PFSK-1 (cell line): ENCODE results near the gene BANF2.

Experiments used
- FOXP2 ChIP-seq: optimal IDR thresholded peaks from 2 replicates; pipeline ENCODE3; 2011; ENCODE audit warnings: borderline replicate concordance, control low read depth, inconsistent platforms; ENCODE audit not compliant: insufficient read depth; ENCODE audit errors: extremely low read length, extremely low read depth
- POLR2AphosphoS5 ChIP-seq: IDR thresholded peaks from 2 replicates; pipeline ENCODE4 v1.6.1; 2012; ENCODE audit warnings: low read depth, mild to moderate bottlenecking, control low read depth, low read length, moderate library complexity
- SIN3A ChIP-seq: IDR thresholded peaks from 2 replicates; pipeline ENCODE4 v1.6.1; 2012; ENCODE audit warnings: mild to moderate bottlenecking, low read length, moderate library complexity, borderline replicate concordance; ENCODE audit not compliant: insufficient read depth
- TAF1 ChIP-seq: IDR thresholded peaks from 2 replicates; pipeline ENCODE4 v1.6.1; 2012; ENCODE audit warnings: low read length, control low read depth, borderline replicate concordance; ENCODE audit not compliant: insufficient read depth
- TF ChIP-seq, protein P1 (sequence below), 2 experiments: IDR thresholded peaks; 2 replicates each; pipeline versions ENCODE4 v1.6.1 to v1.8.0; 2011 to 2012; ENCODE audit warnings: low read depth in 2 of 2, low read length in 2 of 2, control low read depth in 1 of 2, inconsistent platforms in 1 of 2, mild to moderate bottlenecking in 1 of 2, moderate library complexity in 1 of 2; ENCODE audit not compliant: insufficient read depth in 1 of 2

The BANF2 gene

DNA sequence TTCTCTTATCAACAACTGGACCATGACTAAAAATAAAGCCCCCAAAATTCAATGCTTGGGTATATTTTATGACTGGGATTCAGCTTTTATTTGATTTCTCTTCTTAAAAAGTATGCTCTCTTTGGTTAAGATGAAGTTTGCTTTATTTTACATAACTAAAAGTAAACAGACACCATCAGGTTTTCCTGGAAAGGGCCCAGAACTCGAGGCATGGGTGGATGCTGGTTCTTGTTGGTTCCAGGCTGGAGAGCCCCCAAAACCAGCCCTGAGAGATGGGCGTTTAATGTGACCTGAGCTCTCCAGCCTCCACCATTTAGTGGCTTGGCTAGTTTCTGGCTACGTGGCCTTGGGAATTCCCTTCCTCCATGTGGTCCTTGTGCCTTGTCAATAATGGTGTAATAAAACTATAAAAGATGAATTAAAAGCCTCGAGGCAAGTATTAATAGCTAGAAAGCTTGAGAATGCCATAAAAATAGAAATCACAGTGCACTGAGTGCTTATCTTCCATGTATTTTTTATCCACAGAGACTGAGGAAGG lies 34.1 kb downstream of the BANF2 start:
- TF ChIP-seq TAF1 = no peak
- TF ChIP-seq, protein P1, sequence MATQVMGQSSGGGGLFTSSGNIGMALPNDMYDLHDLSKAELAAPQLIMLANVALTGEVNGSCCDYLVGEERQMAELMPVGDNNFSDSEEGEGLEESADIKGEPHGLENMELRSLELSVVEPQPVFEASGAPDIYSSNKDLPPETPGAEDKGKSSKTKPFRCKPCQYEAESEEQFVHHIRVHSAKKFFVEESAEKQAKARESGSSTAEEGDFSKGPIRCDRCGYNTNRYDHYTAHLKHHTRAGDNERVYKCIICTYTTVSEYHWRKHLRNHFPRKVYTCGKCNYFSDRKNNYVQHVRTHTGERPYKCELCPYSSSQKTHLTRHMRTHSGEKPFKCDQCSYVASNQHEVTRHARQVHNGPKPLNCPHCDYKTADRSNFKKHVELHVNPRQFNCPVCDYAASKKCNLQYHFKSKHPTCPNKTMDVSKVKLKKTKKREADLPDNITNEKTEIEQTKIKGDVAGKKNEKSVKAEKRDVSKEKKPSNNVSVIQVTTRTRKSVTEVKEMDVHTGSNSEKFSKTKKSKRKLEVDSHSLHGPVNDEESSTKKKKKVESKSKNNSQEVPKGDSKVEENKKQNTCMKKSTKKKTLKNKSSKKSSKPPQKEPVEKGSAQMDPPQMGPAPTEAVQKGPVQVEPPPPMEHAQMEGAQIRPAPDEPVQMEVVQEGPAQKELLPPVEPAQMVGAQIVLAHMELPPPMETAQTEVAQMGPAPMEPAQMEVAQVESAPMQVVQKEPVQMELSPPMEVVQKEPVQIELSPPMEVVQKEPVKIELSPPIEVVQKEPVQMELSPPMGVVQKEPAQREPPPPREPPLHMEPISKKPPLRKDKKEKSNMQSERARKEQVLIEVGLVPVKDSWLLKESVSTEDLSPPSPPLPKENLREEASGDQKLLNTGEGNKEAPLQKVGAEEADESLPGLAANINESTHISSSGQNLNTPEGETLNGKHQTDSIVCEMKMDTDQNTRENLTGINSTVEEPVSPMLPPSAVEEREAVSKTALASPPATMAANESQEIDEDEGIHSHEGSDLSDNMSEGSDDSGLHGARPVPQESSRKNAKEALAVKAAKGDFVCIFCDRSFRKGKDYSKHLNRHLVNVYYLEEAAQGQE (IDR thresholded peaks at IDR 0.05; ENCODE audit: insufficient read depth in 1 of 2, low read depth in 2 of 2, low read length in 2 of 2) = no peak
- TF ChIP-seq FOXP2 = no peak
- TF ChIP-seq POLR2AphosphoS5 = no peak
- TF ChIP-seq SIN3A = no peak

- no peak for TF ChIP-seq SIN3A
- TF ChIP-seq FOXP2 = no peak
- no peak for TF ChIP-seq TAF1
- TF ChIP-seq, protein P1 (IDR thresholded peaks at IDR 0.05; ENCODE audit: insufficient read depth in 1 of 2, low read depth in 2 of 2, low read length in 2 of 2) = no peak
Observed at GRCh38 chr20:17734374-17734773, 34.6 kb downstream of the BANF2 start.

- TF ChIP-seq, protein P1 (IDR thresholded peaks at IDR 0.05; ENCODE audit: insufficient read depth in 1 of 2, low read depth in 2 of 2, low read length in 2 of 2) = no peak
- TF ChIP-seq SIN3A (no peak), POLR2AphosphoS5 (no peak), TAF1 (no peak), FOXP2 (no peak)
Observed at GRCh38 chr20:17735206-17735804, 35.5 kb downstream of the BANF2 start.

DNA sequence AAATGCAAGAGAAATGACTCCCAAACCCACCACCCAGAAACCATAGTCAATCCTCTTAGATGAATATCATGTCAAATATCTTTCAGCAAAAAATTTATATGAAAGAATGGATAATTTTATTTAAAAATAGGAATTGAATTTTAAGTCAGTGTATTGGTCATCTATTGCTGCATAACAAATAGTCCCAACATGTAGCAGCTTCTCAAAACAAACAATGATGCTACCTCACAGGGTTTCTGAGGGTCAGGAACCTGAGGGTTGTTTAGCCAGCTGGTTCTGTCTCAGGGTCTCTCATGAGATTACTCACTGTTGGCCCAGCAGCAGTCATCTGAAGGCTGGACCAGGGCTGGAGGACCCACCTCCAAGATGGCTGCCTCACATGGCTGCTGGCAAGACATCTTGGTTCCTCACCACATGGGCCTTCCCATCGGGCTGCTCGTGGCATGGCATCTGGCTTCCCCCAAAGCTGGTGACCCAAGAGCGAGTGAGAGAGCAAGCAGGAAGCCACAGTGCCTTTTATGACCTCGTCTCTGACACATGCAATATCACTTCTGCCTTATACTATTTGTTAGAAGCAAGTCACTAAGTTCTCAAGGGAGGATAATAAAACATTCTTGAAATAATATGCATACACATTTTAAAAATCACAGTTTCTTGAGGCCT lies 36.3 kb downstream of the BANF2 start:
- no peak for TF ChIP-seq SIN3A
- TF ChIP-seq POLR2AphosphoS5 = no peak
- TF ChIP-seq TAF1 = no peak
- TF ChIP-seq, protein P1 (IDR thresholded peaks at IDR 0.05; ENCODE audit: insufficient read depth in 1 of 2, low read depth in 2 of 2, low read length in 2 of 2) = no peak
- TF ChIP-seq FOXP2 = no peak

- TF ChIP-seq, protein P1 (IDR thresholded peaks at IDR 0.05; ENCODE audit: insufficient read depth in 1 of 2, low read depth in 2 of 2, low read length in 2 of 2) = no peak
- TF ChIP-seq POLR2AphosphoS5 (no peak), SIN3A (no peak), FOXP2 (no peak), TAF1 (no peak)
Observed at GRCh38 chr20:17738154-17738553, 38.4 kb downstream of the BANF2 start.
